CD4-positive, alpha-beta T cell treated with Interleukin-1 beta for 1 hour (primary cell): ENCODE data around the gene SBK3.
"Not testable (repeated sequence)": the region's sequence is repeated elsewhere in the genome, so short reads cannot be mapped to it uniquely, and the experiment has no call there.

Experiments
- DNase-seq, 2 donors: peaks; one replicate each; pipeline ENCODE4 v3.0.0-alpha.2; 2020 to 2022

SBK3 gene, protein sequence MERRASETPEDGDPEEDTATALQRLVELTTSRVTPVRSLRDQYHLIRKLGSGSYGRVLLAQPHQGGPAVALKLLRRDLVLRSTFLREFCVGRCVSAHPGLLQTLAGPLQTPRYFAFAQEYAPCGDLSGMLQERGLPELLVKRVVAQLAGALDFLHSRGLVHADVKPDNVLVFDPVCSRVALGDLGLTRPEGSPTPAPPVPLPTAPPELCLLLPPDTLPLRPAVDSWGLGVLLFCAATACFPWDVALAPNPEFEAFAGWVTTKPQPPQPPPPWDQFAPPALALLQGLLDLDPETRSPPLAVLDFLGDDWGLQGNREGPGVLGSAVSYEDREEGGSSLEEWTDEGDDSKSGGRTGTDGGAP

DNA sequence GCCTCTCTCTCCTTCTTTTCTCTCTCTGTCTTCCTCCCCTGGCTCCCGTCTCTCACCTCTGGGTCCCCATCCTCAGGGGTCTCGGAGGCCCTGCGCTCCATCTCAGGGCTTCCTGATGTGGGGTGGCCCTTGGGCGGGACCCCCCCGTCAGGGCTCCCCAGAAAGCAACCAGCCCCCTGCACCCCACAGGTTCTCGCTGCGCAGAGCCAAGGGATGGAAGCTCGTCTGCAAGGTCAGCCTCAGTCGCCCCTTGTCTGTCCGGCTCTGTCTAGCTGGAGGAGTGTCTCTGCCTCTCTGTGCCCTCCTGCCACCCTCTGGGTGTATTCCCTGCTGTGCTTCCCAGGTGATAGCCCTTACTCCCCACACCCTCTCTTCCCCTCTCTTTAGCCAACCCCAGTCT lies at the start of gene SBK3:
SBK3 (minus strand) TSS at position 101 of the 400 bp plus-strand sequence; CDS start at position 101, 0 bp downstream.
- DNase-seq, result no peak

DNA sequence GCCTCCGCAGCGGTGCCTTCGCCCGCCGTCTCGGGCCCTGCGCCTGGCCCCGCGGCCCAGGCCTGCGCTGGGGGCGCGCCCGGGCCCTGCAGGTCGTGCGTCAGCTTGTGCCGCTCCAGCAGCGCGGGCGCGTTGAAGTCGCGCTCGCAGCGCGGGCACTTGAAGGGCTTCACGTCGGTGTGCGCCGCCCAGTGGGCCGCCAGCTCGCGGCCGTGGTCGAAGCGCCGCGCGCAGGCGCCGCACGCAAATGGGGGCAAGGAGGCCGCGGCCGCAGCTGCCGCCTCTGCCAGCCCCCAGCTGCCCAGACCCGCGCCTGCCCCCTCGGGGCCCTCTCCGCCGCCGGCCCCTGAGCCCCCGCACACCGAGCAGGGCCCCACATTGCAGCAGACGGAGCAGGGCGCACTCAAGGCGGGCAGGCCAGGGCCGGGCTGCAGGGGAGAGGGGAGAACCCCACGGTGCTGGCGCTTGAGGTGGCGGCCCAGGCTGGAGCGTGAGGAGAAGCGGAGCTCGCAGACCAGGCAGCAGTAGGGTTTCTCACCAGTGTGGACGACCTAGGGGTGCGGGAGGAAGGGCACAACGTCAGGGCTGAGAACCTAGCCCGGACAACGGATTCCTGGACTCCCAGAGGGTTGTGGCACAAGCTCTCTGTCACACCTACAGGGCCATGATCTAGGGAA lies 47.9 kb upstream of the SBK3 start:
- DNase-seq, result no peak

DNA sequence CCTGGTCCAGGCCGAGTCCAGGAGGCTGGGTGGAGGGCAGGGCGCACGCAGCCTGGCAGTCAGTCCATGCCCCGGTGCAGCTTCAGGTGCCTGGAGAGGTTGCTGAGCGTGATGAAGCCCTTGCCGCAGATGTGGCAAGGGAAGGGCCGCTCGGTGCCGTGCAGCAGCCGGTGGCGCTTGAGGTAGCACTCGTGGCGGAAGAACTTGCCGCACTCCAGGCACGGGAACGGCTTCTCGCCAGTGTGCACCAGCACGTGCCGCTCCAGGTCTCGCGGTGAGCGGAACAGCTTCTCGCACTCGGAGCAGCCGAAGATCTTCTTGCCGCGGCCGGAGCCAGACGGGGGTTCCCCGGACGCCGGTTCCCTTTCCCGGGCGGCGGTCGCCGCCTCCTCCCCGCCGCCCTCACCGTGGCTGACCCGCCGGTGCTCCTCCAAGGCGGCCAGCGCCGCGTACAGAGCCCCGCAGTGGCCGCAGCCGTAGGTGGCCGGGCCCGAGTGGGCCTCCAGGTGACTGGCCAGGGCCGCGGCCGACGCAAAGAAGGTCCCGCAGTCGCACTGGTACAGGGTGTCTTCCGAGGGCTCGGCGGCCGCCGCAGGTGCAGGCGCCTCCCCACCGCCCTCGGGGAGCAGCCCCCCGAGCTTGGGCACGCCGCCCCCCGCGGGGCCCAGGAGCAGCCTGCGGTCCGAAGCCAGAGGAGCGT lies 47.2 kb upstream of the SBK3 start:
- no peak for DNase-seq

DNA sequence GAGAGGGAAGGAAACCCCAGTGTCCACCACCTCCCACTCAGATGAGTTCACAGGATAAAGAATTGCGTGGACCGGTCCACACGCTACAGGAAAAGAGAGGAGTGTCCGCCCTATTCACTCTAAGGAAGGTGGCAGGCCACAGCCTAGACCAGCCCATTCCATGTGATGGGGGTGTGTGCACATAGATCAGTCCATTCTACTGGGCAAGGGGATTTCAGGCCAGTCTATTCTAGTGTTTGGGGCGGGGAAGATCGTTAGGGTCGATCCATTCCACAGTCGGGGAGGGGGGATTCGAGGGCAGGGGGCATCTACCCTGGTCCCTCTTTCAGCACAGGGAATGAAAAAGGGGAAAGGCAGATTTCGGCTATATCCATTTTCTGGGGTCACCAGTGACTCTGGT lies 46.2 kb upstream of the SBK3 start:
- DNase-seq, result no peak

GRCh38 chr19:55590617-55591016 lies 45.3 kb upstream of the SBK3 start:
- DNase-seq, result no peak

DNA sequence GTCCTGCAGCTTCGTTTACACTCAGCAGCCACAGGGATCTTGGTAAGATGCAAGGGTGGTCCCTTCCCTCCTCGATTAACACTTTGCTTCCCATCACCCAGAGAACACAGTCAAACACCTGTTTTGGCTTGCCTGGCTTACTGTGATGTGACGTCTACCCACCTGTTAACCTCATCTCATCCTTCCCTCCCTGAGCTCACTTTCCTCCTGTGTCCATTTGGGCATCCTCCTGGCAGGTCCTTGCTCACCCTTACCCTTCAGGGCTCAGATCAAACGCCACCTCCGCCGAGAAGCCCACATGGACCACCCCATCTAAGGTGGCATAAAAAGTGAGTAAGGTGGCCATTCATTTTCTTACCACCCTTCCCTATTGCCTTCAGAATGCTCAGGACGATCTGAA lies 44.8 kb upstream of the SBK3 start:
- no peak for DNase-seq

DNA sequence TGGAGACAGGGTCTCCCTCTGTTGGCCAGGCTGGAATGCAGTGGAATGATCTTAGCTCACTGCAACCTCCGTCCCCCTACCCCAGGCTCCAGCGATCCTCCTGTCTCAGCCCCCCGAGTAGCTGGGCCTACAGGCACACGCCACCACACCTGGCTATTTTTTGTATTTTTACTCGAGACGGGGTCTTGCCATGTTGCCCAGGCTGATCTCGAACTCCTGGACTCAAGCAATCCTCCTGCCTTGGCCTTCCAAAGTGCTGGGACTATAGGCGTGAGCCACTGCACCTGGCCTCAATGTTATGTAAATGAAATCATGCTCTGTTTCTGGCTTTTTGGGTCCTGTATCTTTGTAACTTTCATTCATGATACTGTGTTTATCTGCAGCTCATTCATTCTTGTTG lies 43.4 kb upstream of the SBK3 start:
- no peak for DNase-seq

GRCh38 chr19:55586976-55587668 lies 41.8 kb upstream of the SBK3 start:
- DNase-seq, result peak; percentile 94

DNA sequence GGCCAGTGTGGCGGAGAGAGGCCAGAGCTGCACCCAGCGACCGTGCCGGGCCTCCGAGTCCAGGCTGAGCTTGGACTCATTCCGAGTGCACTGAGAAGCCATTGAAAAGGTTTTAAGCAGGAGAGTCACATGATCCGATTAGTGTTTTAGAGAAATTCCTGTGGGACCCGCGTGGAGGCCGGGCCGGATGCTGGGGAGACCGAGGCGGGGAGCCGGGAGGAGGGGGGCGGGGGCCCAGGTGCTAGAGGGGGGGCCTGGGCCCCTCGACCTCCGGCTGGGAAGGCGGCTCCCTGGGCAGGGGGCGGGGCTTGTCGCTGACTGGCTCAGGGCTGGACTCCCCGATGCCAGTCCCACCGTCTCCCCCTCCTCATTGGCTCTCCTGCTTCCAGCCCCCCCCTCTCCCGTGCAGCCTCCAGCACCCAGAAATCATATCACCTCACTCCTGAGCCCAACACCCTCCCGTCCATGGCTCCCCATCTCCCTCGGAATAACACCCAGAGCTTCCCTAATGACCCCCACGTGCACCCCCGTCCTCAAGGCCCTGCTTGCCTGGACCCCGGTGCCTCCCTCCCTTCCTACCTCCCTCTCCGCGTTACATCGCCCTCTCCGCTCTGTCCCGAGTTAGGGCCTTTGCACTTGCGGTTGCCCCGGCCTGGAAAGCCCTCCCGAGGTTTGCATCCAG lies 40.5 kb upstream of the SBK3 start:
- DNase-seq, result peak; percentile 38 to 52

DNA sequence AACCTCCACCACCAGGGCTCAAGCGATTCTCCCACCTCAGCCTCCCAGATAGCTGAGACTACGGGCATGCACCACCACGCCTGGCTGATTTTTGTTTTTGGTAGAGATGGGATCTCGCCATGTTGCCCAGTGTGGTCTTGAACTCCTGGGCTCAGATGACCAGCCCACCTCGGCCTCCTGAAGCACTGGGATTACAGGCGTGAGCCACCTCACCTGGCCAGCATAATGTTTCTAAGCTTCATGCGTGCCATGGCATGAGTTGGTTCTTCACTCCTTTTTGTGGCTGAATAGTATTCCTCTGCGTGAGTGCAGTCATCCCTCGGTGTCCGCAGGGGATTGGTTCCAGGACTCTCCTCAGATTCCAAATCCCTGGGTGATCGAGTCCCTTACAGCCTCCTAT lies 39.5 kb upstream of the SBK3 start:
- no peak for DNase-seq

DNA sequence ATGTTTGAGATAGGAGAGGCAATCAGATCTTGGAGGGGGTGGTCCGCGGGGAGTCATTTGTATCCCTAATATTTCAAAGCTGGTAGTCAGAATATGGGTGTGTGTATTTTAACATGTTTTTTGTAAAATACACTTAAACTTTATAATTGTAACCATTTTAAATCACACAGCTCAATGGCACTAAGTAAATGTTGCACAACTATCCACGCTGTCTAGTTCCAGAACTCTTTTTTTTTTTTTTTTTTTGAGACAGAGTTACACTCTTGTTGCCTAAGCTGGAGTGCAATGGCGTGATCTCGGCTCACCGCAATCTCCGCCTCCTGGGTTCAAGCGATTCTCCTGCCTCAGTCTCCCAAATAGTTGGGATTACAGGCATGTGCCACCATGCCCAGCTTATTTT lies 38.6 kb upstream of the SBK3 start:
- not testable (repeated sequence) for DNase-seq

DNA sequence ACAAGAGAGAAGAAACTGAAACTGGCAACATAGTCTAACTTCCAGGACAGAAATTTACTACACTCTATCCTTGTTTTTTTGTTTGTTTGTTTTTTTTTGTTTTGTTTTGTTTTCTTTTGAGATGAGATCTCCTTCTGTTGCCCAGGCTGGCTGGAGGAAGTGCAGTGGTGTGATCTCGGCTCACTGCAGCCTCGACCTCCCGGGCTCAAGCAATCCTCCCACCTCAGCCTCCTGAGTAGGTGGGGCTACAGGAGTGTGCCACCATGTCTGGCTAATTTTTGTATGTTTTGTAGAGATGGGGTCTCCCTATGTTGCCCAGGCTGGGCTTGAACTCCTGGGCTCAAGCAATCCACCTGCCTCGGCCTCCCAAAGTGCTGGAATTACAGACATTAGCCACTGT lies 36.9 kb upstream of the SBK3 start:
- DNase-seq, result not testable (repeated sequence)

DNA sequence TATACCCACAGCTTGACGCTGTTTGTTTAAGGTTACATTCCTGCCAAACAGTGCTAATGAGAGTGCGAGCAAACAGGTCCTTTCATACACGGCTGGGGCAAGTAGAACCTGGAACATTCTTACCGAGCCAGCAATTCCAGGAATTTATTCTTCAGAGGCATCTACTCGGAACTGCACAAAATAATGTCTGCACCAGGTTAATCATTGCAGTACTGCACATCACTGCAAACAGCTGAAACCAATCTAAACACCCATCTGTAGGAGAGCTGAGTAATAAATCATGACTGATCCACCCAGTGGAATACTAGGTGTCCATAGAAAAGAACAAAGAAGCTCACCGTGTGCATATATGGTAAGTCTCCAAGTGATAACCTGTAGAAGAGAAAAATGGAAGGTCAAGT lies 36.5 kb upstream of the SBK3 start:
- DNase-seq, result no peak

- peak in 1 of 2 donors; percentile 26 for DNase-seq
Measured at GRCh38 chr19:55581145-55581822, 35.9 kb upstream of the SBK3 start.

- DNase-seq, result peak; percentile 76 to 80
Measured at GRCh38 chr19:55580628-55581144, 35.3 kb upstream of the SBK3 start, which contains the start of gene ZNF579. Gene ZNF579, minus strand, starts transcription at chr19:55580848. Its CDS starts 1,209 bp downstream, at chr19:55579639.

DNA sequence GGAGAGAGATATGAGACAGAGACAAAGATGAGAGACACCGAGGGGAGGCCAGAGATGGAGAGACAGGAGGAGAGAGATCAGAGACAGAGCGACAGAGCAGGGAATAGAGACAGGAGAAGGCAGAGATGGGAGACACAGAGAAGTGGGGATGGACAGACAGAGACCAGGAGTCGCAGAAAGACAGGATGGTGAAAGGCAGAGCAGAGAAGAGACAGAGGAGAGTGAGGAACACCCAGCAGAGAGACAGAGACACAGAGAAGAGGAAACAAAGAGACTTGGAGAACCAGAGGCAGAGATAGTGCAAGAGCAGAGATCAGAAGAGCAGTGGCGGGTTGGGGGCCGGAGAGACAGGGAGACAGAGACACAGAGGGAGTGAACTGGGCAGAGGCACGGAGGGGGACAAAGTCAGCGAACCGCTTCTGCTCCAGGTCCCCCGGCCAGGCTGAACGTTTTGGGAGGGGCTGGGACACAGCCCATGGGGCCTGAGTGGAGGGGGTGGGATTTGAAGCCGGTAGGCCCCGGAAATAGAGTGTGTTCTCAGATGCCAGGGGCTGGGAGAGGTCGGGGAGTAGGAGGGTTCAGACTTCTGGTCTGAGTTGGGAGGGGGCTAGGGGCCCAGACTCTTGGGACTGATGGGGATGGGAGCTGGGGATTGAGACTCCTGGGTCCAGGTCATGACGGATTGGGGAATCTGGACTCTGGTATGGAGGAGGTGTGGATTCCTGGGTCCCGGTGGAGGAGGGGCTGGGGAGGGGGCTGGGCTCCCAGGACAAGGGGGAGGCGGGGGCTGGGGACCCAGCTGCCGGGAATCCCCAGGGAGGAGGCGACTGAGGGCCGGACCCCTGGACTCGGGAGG lies 34.7 kb upstream of the SBK3 start:
- DNase-seq, result no peak

GRCh38 chr19:55578761-55579747 lies 33.7 kb upstream of the SBK3 start:
- DNase-seq, result no peak

- DNase-seq, result no peak
Measured at GRCh38 chr19:55578031-55578760, 32.9 kb upstream of the SBK3 start.

GRCh38 chr19:55576746-55577145 lies 31.4 kb upstream of the SBK3 start:
- no peak for DNase-seq
